ENCODE results near the gene NACA. TPM values are rescaled to one million over a fixed set of nuclear protein-coding genes. Genes with fewer than 3 reads are reported as not detected.

The NACA gene
- total and polyA plus RNA-seq, 2 of the 13 experiments (the other 11 are each of a cell fraction or from before 2014, with no cell fraction given) = 799 to 1,700 TPM

DNA sequence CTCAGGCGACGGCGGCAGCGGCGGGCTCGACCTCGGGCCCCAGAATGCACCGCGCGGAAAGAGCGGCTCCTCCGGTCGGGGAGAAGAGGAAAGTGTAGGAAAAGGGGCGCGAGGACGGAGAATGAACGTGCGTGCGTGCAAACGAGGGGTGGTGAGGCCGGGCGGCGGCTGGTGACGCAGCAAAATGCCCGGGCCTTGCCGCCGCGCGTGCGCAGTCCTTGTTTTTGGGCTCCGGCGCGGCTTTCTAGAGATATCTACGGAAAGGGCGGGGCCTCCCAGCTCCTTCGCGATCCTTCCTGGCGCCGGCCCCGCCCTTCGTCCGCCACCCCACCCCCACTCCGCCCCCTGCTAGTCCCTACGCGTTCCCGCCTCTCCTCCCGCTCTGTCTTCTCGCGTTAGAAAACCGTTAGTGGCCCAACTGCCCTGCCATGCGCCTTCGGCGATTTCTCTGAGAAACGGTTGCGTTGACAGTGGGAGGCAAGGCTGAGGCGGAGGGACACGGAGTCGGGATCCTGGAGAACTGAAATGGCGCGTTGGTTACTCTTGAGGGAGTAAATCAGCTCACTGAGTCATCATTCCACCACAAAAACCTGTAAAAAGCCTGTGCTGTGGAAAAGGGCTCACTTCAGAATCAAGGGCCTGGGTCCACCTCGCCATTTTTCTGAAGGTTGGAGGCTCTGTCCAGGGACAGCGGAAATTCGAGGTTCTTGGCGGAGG is 36.8 kb downstream of the NACA start, which contains the start of gene PTGES3 (continued):
- TF ChIP-seq ZNF30 (CRISPR knock-in tag; IDR thresholded peaks at IDR 0.05) (no peak), NONO (IDR thresholded peaks at IDR 0.05) (no peak), NONO (CRISPR knock-in tag; conservative IDR thresholded peaks at IDR 0.05) (peak; percentile 62; the same call in 1 of the 2 replicates), ZNF224 (CRISPR knock-in tag; IDR thresholded peaks at IDR 0.05) (peak; percentile 28; the same call in 1 of the 2 replicates), BHLHE40 (IDR thresholded peaks at IDR 0.05; ENCODE audit: low read length) (0 out of 2 replicates have a peak, but pooled peaks have one; percentile 39), HNRNPH1 (optimal IDR thresholded peaks at IDR 0.05; ENCODE audit: low read depth, low read length) (no peak), SRSF4 (IDR thresholded peaks at IDR 0.05; ENCODE audit: low read depth, low read length, poor library complexity, severe bottlenecking) (no peak), TSC22D2 (CRISPR knock-in tag; IDR thresholded peaks at IDR 0.05; ENCODE audit: borderline replicate concordance) (no peak; the same call in 1 of the 2 replicates), LCORL (IDR thresholded peaks at IDR 0.05) (no peak), LCORL (CRISPR knock-in tag; IDR thresholded peaks at IDR 0.05) (0 out of 2 replicates have a peak, but pooled peaks have one; percentile 43), ZNF260 (CRISPR knock-in tag; IDR thresholded peaks at IDR 0.05; ENCODE audit: borderline replicate concordance, low read depth) (no peak), PAWR (CRISPR knock-in tag; IDR thresholded peaks at IDR 0.05; ENCODE audit: borderline replicate concordance) (no peak), ZNF841 (CRISPR knock-in tag; IDR thresholded peaks at IDR 0.05; ENCODE audit: borderline replicate concordance) (peak; percentile 66; the same call in 1 of the 2 replicates), ZFYVE20 (CRISPR knock-in tag; IDR thresholded peaks at IDR 0.05; ENCODE audit: borderline replicate concordance, low read depth) (no peak), SMAD3 (CRISPR knock-in tag; IDR thresholded peaks at IDR 0.05) (peak; percentile 89), TRIM24 (CRISPR knock-in tag; IDR thresholded peaks at IDR 0.05) (no peak), KDM5A (IDR thresholded peaks at IDR 0.05; ENCODE audit: borderline replicate concordance, low read length) (peak; percentile 55; the same call in 1 of the 2 replicates)
- TF ChIP-seq, protein P1, sequence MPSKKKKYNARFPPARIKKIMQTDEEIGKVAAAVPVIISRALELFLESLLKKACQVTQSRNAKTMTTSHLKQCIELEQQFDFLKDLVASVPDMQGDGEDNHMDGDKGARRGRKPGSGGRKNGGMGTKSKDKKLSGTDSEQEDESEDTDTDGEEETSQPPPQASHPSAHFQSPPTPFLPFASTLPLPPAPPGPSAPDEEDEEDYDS (CRISPR knock-in tag; IDR thresholded peaks at IDR 0.05) = peak; percentile 88
- TF ChIP-seq, protein P2, sequence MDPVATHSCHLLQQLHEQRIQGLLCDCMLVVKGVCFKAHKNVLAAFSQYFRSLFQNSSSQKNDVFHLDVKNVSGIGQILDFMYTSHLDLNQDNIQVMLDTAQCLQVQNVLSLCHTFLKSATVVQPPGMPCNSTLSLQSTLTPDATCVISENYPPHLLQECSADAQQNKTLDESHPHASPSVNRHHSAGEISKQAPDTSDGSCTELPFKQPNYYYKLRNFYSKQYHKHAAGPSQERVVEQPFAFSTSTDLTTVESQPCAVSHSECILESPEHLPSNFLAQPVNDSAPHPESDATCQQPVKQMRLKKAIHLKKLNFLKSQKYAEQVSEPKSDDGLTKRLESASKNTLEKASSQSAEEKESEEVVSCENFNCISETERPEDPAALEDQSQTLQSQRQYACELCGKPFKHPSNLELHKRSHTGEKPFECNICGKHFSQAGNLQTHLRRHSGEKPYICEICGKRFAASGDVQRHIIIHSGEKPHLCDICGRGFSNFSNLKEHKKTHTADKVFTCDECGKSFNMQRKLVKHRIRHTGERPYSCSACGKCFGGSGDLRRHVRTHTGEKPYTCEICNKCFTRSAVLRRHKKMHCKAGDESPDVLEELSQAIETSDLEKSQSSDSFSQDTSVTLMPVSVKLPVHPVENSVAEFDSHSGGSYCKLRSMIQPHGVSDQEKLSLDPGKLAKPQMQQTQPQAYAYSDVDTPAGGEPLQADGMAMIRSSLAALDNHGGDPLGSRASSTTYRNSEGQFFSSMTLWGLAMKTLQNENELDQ (CRISPR knock-in tag; IDR thresholded peaks at IDR 0.05; ENCODE audit: borderline replicate concordance) = no peak
- TF ChIP-seq, protein P3, sequence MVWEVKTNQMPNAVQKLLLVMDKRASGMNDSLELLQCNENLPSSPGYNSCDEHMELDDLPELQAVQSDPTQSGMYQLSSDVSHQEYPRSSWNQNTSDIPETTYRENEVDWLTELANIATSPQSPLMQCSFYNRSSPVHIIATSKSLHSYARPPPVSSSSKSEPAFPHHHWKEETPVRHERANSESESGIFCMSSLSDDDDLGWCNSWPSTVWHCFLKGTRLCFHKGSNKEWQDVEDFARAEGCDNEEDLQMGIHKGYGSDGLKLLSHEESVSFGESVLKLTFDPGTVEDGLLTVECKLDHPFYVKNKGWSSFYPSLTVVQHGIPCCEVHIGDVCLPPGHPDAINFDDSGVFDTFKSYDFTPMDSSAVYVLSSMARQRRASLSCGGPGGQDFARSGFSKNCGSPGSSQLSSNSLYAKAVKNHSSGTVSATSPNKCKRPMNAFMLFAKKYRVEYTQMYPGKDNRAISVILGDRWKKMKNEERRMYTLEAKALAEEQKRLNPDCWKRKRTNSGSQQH (CRISPR knock-in tag; IDR thresholded peaks at IDR 0.05; ENCODE audit: low read depth) = peak; percentile 77
- TF ChIP-seq, protein P4, sequence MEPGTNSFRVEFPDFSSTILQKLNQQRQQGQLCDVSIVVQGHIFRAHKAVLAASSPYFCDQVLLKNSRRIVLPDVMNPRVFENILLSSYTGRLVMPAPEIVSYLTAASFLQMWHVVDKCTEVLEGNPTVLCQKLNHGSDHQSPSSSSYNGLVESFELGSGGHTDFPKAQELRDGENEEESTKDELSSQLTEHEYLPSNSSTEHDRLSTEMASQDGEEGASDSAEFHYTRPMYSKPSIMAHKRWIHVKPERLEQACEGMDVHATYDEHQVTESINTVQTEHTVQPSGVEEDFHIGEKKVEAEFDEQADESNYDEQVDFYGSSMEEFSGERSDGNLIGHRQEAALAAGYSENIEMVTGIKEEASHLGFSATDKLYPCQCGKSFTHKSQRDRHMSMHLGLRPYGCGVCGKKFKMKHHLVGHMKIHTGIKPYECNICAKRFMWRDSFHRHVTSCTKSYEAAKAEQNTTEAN (CRISPR knock-in tag; conservative IDR thresholded peaks at IDR 0.05) = peak; percentile 92
- TF ChIP-seq, protein P5, sequence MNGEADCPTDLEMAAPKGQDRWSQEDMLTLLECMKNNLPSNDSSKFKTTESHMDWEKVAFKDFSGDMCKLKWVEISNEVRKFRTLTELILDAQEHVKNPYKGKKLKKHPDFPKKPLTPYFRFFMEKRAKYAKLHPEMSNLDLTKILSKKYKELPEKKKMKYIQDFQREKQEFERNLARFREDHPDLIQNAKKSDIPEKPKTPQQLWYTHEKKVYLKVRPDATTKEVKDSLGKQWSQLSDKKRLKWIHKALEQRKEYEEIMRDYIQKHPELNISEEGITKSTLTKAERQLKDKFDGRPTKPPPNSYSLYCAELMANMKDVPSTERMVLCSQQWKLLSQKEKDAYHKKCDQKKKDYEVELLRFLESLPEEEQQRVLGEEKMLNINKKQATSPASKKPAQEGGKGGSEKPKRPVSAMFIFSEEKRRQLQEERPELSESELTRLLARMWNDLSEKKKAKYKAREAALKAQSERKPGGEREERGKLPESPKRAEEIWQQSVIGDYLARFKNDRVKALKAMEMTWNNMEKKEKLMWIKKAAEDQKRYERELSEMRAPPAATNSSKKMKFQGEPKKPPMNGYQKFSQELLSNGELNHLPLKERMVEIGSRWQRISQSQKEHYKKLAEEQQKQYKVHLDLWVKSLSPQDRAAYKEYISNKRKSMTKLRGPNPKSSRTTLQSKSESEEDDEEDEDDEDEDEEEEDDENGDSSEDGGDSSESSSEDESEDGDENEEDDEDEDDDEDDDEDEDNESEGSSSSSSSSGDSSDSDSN (CRISPR knock-in tag; IDR thresholded peaks at IDR 0.05) = 0 out of 2 replicates have a peak, but pooled peaks have one; percentile 55
